Measurements from ENCODE around the gene FIGNL1. TPM values are rescaled to one million over a fixed set of nuclear protein-coding genes. Genes with fewer than 3 reads are reported as not detected.

Gene FIGNL1
- total RNA-seq, 1 donor from 2014 or later, result 25.4 TPM

DNA sequence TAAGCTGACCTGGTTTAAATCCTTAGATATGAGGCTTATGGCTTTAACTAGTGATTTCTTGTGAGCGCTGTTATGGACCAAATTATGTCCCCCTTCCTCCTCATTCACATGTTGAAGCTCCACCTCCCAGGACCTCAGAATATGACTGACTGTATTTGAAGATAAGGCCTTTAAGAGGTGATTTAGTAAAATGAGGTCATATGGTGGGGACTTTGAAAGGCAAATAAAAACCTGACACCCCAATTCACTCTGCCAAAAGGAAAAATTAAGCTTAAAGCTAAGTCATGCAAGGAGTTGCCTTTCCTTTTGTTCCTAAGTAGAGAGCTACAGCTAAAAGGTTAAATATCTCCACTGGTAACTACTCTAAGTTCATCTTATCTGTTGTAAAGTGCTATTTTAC, 36.4 kb upstream of the FIGNL1 start:
- DNase-seq (ENCODE audit: low spot score in 2 of 2, unreplicated experiment in 2 of 2), result no peak
- Mint-ChIP-seq H3K36me3 (no peaks in the 10 kb centered on the region), H3K4me3 (no peak overlapping the region), H3K9me3 (peaks cover 8% of the 10 kb centered on the region), H3K4me1 (no peaks in the 10 kb centered on the region), H3K27me3 (ENCODE audit: low read depth) (no peaks in the 10 kb centered on the region), H3K27ac (no peak overlapping the region)
- TF ChIP-seq, protein P1, sequence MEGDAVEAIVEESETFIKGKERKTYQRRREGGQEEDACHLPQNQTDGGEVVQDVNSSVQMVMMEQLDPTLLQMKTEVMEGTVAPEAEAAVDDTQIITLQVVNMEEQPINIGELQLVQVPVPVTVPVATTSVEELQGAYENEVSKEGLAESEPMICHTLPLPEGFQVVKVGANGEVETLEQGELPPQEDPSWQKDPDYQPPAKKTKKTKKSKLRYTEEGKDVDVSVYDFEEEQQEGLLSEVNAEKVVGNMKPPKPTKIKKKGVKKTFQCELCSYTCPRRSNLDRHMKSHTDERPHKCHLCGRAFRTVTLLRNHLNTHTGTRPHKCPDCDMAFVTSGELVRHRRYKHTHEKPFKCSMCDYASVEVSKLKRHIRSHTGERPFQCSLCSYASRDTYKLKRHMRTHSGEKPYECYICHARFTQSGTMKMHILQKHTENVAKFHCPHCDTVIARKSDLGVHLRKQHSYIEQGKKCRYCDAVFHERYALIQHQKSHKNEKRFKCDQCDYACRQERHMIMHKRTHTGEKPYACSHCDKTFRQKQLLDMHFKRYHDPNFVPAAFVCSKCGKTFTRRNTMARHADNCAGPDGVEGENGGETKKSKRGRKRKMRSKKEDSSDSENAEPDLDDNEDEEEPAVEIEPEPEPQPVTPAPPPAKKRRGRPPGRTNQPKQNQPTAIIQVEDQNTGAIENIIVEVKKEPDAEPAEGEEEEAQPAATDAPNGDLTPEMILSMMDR (IDR thresholded peaks at IDR 0.05; ENCODE audit: unreplicated experiment), result no peak

- peaks cover 6% of the 10 kb centered on the region for H3K27me3 Mint-ChIP-seq (ENCODE audit: low read depth)
- TF ChIP-seq, protein P1 (IDR thresholded peaks at IDR 0.05; ENCODE audit: unreplicated experiment), result no peak
- no peaks in the 10 kb centered on the region for H3K4me1 Mint-ChIP-seq
- H3K27ac Mint-ChIP-seq, result no peak overlapping the region
- DNase-seq (ENCODE audit: low spot score in 2 of 2, unreplicated experiment in 2 of 2), result no peak
- H3K36me3 Mint-ChIP-seq, result no peaks in the 10 kb centered on the region
- peaks cover 4% of the 10 kb centered on the region for H3K9me3 Mint-ChIP-seq
- no peak overlapping the region for H3K4me3 Mint-ChIP-seq
Measured at GRCh38 chr7:50481867-50482266, 31.7 kb upstream of the FIGNL1 start.

- H3K9me3 Mint-ChIP-seq, result no peaks in the 10 kb centered on the region
- no peak overlapping the region for H3K27ac Mint-ChIP-seq
- H3K36me3 Mint-ChIP-seq, result no peaks in the 10 kb centered on the region
- TF ChIP-seq, protein P1 (IDR thresholded peaks at IDR 0.05; ENCODE audit: unreplicated experiment), result no peak
- no peak for DNase-seq (ENCODE audit: low spot score in 2 of 2, unreplicated experiment in 2 of 2)
- no peaks in the 10 kb centered on the region for H3K4me1 Mint-ChIP-seq
- no peak overlapping the region for H3K4me3 Mint-ChIP-seq
- peaks cover 6% of the 10 kb centered on the region for H3K27me3 Mint-ChIP-seq (ENCODE audit: low read depth)
Measured at GRCh38 chr7:50480797-50481196, 30.6 kb upstream of the FIGNL1 start.

DNA sequence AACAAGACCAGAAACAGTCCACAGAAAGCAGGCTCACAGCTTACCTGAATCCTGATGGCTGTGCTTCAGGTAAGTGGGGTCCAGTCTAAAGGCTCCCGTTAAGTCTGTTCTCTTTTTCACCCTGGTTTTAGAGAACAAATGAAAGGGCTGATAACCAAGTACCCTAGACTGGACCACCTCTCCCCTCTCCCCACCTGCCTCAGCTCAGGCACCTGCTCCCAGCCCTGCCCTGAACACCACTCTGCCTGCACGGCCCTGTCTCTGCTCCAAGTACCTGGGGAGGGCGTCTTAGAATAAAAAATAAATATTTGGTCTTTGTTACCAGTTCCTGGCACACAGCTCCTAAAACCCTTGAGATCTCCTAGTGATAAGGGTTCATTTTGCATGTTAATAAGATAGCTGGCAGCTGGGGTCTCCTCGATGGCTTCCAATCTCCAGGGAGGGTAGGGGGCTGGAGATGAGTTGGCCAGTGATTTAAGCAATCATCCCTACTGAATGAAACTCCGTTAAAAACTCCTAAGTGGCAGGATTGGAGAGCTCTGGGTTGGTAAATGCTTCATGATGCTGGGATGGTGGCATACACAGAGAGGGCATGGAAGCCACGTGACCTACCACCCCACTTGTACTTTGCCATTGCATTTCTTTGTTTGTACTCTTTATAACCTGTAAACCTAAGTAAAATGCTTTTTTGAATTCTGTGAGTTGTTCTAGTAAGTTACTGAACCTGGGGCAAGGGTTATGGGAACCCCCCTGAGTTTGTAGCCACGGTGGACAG, 29.8 kb upstream of the FIGNL1 start:
- no peak for DNase-seq (ENCODE audit: low spot score in 2 of 2, unreplicated experiment in 2 of 2)
- Mint-ChIP-seq H3K4me1 (no peaks in the 10 kb centered on the region), H3K9me3 (no peaks in the 10 kb centered on the region), H3K27me3 (ENCODE audit: low read depth) (peaks cover 6% of the 10 kb centered on the region), H3K27ac (no peak overlapping the region), H3K4me3 (no peak overlapping the region), H3K36me3 (no peaks in the 10 kb centered on the region)
- TF ChIP-seq, protein P1 (IDR thresholded peaks at IDR 0.05; ENCODE audit: unreplicated experiment), result no peak

- no peaks in the 10 kb centered on the region for H3K9me3 Mint-ChIP-seq
- H3K36me3 Mint-ChIP-seq, result no peaks in the 10 kb centered on the region
- peaks cover 11% of the 10 kb centered on the region for H3K27me3 Mint-ChIP-seq (ENCODE audit: low read depth)
- H3K4me3 Mint-ChIP-seq, result no peak overlapping the region
- DNase-seq (ENCODE audit: low spot score in 2 of 2, unreplicated experiment in 2 of 2), result no peak
- H3K4me1 Mint-ChIP-seq, result no peaks in the 10 kb centered on the region
- TF ChIP-seq, protein P1 (IDR thresholded peaks at IDR 0.05; ENCODE audit: unreplicated experiment), result no peak
- H3K27ac Mint-ChIP-seq, result no peak overlapping the region
Measured at GRCh38 chr7:50477640-50478039, 27.5 kb upstream of the FIGNL1 start.

Data from mesothelial cell of epicardium (in vitro differentiated cells).